Prostate gland (tissue), 2 donors: ENCODE measurements around the gene PEX11A. TPM values are rescaled to one million over a fixed set of nuclear protein-coding genes. Genes with fewer than 3 reads are reported as not detected.

Experiments
- DNase-seq: peaks from one replicate; pipeline ENCODE4 v3.0.0-alpha.2; 2019; ENCODE audit warnings: low spot score
- H3K27ac ChIP-seq, 2 donors: fragments of 200-600 bp; sonication (generic); 2 replicates each; pipeline ENCODE4 v1.5.1; 2017 to 2019
- H3K27me3 ChIP-seq: fragments of 200-600 bp; sonication (generic); replicated peaks from 2 replicates; pipeline ENCODE4 v1.5.1; 2019; ENCODE audit not compliant: insufficient read depth
- H3K36me3 ChIP-seq, 2 donors: fragments of 200-600 bp; sonication (generic); 1 replicate in 1 of 2; 2 replicates in 1 of 2; pipeline versions ENCODE4 v1.5.1 to v1.8.1; 2017 to 2019
- H3K4me1 ChIP-seq: fragments of 200-600 bp; sonication (generic); replicated peaks from 2 replicates; pipeline ENCODE4 v1.5.1; 2019
- H3K4me3 ChIP-seq, 2 donors: fragments of 200-600 bp; sonication (generic); 2 replicates each; pipeline ENCODE4 v1.5.1; 2017 to 2019
- H3K9me3 ChIP-seq: fragments of 200-600 bp; sonication (generic); 2 replicates; pipeline ENCODE4 v1.5.1; 2017
- CTCF ChIP-seq, 4 experiments: fragments of 200-600 bp in 2 of 4; fragments of 450-650 bp in 2 of 4; sonication (generic) in 2 of 4; IDR thresholded peaks; 1 replicate in 3 of 4; 2 replicates in 1 of 4; pipeline ENCODE4 v1.5.1; 2016 to 2019; ENCODE audit warnings: antibody characterized with exemption in 4 of 4, mild to moderate bottlenecking in 2 of 4, moderate library complexity in 2 of 4
- POLR2A ChIP-seq: fragments of 450-650 bp; IDR thresholded peaks from one replicate; pipeline ENCODE4 v1.6.1; 2016; ENCODE audit warnings: antibody characterized with exemption, mild to moderate bottlenecking
- POLR2AphosphoS5 ChIP-seq: sonication (generic); formaldehyde crosslinking; IDR thresholded peaks from one replicate; pipeline ENCODE4 v1.6.1; 2017; ENCODE audit warnings: antibody characterized with exemption
- WGBS: methylation state at CpG from one replicate; pipeline ENCODE4 v1.1.5; 2018; 5-methylcytosine and 5-hydroxymethylcytosine counted together
- intact Hi-C: fragments of 100-400 bp; cut with DNase I; formaldehyde crosslinking; loops from one replicate; pipeline ENCODE4 v1.14.2; 2022
- total RNA-seq, 2 donors: library from RNA; depleted of rRNA; stranded (reverse); fragments of >200 nt; gene quantifications; one replicate each; pipeline ENCODE4 v1.1.0, GENCODE V29; 2016

PEX11A gene
- total RNA-seq, 2 donors from 2014 or later, result 13.5 to 23.3 TPM

GRCh38 chr15:89642106-89642505 is 48.4 kb downstream of the PEX11A start:
- H3K4me3 ChIP-seq, result no peak overlapping the region
- TF ChIP-seq POLR2A (no peak), CTCF (IDR thresholded peaks at IDR 0.05) (no peak), POLR2AphosphoS5 (no peak)
- WGBS, result 96% methylated on average over 13 of the region's 16 CpGs
- no peak overlapping the region for H3K27ac ChIP-seq
- H3K27me3 ChIP-seq, result no peaks in the 10 kb centered on the region
- intact Hi-C loops, result loop anchor here (10.0 kb wide), 1 partner anchor 103 kb away; no protein-coding TSS in a partner anchor
- no peaks in the 10 kb centered on the region for H3K36me3 ChIP-seq
- H3K4me1 ChIP-seq, result no peaks in the 10 kb centered on the region
- no peaks in the 10 kb centered on the region for H3K9me3 ChIP-seq
- no peak for DNase-seq

GRCh38 chr15:89641053-89641452 is 49.5 kb downstream of the PEX11A start:
- Histone ChIP-seq H3K4me3 (no peak overlapping the region), H3K27ac (no peak overlapping the region), H3K9me3 (no peaks in the 10 kb centered on the region), H3K4me1 (no peaks in the 10 kb centered on the region), H3K27me3 (no peaks in the 10 kb centered on the region), H3K36me3 (no peaks in the 10 kb centered on the region)
- intact Hi-C loops, result loop anchor here (10.0 kb wide), 1 partner anchor 104 kb away; no protein-coding TSS in a partner anchor
- TF ChIP-seq POLR2AphosphoS5 (no peak), POLR2A (no peak), CTCF (IDR thresholded peaks at IDR 0.05) (no peak)
- no peak for DNase-seq
- 89% methylated on average over 5 of the region's 5 CpGs for WGBS

- 99% methylated on average over 5 of the region's 5 CpGs for WGBS
- DNase-seq, result no peak
- TF ChIP-seq POLR2AphosphoS5 (no peak), CTCF (IDR thresholded peaks at IDR 0.05) (no peak), POLR2A (no peak)
- H3K27ac ChIP-seq, result no peak overlapping the region
- no peaks in the 10 kb centered on the region for H3K36me3 ChIP-seq
- intact Hi-C loops, result loop anchor here (10.0 kb wide), 1 partner anchor 105 kb away; no protein-coding TSS in a partner anchor
- H3K9me3 ChIP-seq, result no peaks in the 10 kb centered on the region
- H3K4me1 ChIP-seq, result no peaks in the 10 kb centered on the region
- H3K27me3 ChIP-seq, result no peaks in the 10 kb centered on the region
- H3K4me3 ChIP-seq, result no peak overlapping the region
These were observed 50.3 kb downstream of the PEX11A start for GRCh38 chr15:89640245-89640644.

GRCh38 chr15:89633585-89633984 is 57.0 kb downstream of the PEX11A start:
- Histone ChIP-seq H3K4me1 (no peaks in the 10 kb centered on the region), H3K27me3 (no peaks in the 10 kb centered on the region), H3K4me3 (no peak overlapping the region), H3K9me3 (no peaks in the 10 kb centered on the region), H3K36me3 (no peaks in the 10 kb centered on the region), H3K27ac (no peak overlapping the region)
- DNase-seq, result no peak
- 94% methylated on average over 23 of the region's 23 CpGs for WGBS
- intact Hi-C loops, result no loop called here
- no peak for TF ChIP-seq POLR2A
- no peak for TF ChIP-seq POLR2AphosphoS5
- no peak for TF ChIP-seq CTCF (IDR thresholded peaks at IDR 0.05)

- no peaks in the 10 kb centered on the region for H3K36me3 ChIP-seq
These were observed 57.8 kb downstream of the PEX11A start for GRCh38 chr15:89632563-89633430.

More at GRCh38 chr15:89632563-89633430, 57.8 kb downstream of the PEX11A start:
- WGBS, result 93% methylated on average over 18 of the region's 18 CpGs
- no peak overlapping the region for H3K27ac ChIP-seq
- H3K4me1 ChIP-seq, result no peaks in the 10 kb centered on the region
- no peak overlapping the region for H3K4me3 ChIP-seq
- no peaks in the 10 kb centered on the region for H3K9me3 ChIP-seq
- intact Hi-C loops, result no loop called here
- TF ChIP-seq POLR2AphosphoS5 (no peak), CTCF (IDR thresholded peaks at IDR 0.05) (no peak), POLR2A (no peak)
- H3K27me3 ChIP-seq, result no peaks in the 10 kb centered on the region
- DNase-seq, result peak; percentile 34
